MM.1S (cell line): ENCODE results near the gene CAPZA2.

Experiments used
- EZH2phosphoT487 ChIP-seq: fragments of 300-600 bp; sonication (generic); IDR thresholded peaks from 2 replicates; pipeline ENCODE4 v1.6.1; 2018; ENCODE audit warnings: antibody characterized with exemption, low read length
- TF ChIP-seq, protein P1 (sequence below): fragments of 300-600 bp; sonication (generic); IDR thresholded peaks from 2 replicates; pipeline ENCODE4 v1.5.1; 2016; ENCODE audit warnings: antibody characterized with exemption, low read length, mixed read lengths

DNA sequence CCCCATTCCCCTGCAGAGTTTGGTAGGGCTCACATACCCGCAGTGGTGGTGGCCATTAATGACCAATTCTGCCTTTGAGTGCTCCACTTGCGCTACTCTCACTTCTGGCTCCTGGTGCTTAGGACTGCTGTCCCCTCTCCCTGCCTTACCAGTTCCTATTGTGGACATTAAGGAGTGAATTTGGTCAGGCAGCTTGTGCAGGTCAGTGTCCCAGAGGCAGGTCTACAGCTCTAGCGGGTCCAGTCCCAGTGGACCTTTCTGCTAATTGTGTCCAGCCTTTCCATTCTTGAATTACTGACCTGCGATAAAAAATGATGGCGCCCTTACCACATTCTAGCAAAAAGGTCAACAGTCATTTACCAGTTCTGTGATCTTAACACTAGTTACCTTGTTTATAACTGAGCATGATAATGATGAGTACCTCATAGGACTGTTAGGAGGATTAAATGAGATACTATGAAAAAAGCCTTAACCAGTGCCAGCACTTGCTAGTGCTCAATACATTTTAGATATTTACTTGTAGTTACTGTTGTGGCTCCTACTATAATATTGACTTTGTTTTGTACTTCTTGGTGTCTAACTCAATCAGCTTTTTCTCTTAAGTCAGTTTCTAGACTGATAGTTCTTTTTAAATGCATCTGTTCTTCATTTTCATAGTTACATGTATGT, 105.0 kb downstream of the CAPZA2 start:
- TF ChIP-seq, protein P1, sequence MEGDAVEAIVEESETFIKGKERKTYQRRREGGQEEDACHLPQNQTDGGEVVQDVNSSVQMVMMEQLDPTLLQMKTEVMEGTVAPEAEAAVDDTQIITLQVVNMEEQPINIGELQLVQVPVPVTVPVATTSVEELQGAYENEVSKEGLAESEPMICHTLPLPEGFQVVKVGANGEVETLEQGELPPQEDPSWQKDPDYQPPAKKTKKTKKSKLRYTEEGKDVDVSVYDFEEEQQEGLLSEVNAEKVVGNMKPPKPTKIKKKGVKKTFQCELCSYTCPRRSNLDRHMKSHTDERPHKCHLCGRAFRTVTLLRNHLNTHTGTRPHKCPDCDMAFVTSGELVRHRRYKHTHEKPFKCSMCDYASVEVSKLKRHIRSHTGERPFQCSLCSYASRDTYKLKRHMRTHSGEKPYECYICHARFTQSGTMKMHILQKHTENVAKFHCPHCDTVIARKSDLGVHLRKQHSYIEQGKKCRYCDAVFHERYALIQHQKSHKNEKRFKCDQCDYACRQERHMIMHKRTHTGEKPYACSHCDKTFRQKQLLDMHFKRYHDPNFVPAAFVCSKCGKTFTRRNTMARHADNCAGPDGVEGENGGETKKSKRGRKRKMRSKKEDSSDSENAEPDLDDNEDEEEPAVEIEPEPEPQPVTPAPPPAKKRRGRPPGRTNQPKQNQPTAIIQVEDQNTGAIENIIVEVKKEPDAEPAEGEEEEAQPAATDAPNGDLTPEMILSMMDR, result no peak
- no peak for TF ChIP-seq EZH2phosphoT487
